ENCODE data around the gene CFAP61.

The CFAP61 gene

DNA sequence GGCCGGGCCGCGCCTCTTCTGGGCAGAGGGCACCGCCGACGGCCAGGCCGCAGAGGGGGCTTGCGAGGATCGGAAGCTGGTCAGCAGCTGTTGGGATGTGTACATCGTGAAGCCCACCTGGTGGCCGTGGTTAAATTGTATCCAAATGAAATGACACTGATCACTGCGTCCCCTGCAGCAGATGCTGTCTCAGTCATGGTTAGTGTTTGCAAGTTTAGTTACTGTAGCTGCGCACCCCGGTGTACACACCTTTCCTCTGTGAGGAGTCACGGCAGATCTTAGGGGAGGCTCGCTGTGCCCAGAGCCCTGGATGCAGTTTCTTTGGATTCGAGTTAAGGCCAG is 34.5 kb upstream of the CFAP61 start:
- no peaks in the 10 kb centered on the region for H3K36me3 ChIP-seq (ENCODE audit: insufficient read depth, low read length)
- peaks cover 21% of the 10 kb centered on the region for H3K4me1 ChIP-seq (ENCODE audit: control insufficient read depth, insufficient read depth, low read length, unreplicated experiment)
- H3K4me3 ChIP-seq (ENCODE audit: low read depth, low read length): peak overlapping the region; percentile 96
- peak overlapping the region; percentile 67 for H2AFZ ChIP-seq (ENCODE audit: low read length, unreplicated experiment)
- no peaks in the 10 kb centered on the region for H3K27me3 ChIP-seq (ENCODE audit: insufficient read depth, low read length)
- no peak overlapping the region; the same call in 1 of the 2 replicates for H3K27ac ChIP-seq (ENCODE audit: low read depth, low read length)
- H3K79me2 ChIP-seq (ENCODE audit: control insufficient read depth, insufficient read depth, low read length, unreplicated experiment): peaks cover 57% of the 10 kb centered on the region

DNA sequence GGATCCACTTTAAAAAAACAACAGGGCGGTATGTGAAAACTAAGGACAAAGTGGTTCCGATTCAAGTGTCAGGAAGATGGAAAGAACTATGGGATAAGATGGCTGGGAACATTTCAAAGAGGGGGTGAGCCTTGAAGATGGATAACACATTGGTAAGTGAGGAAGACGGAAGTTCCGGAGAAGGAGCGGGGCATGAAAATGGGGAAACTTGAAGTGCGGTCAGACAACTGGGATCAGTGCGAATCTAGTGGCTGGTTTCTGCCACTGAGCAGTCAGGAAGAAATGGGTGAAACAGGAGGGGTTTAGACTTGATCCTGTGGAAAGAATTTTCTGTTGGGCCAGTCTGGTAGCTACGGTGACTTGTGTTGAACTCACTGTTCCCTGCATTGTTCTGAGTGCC is 34.0 kb upstream of the CFAP61 start:
- peak overlapping the region; percentile 96 for H3K4me3 ChIP-seq (ENCODE audit: low read depth, low read length)
- peaks cover 62% of the 10 kb centered on the region for H3K79me2 ChIP-seq (ENCODE audit: control insufficient read depth, insufficient read depth, low read length, unreplicated experiment)

DNA sequence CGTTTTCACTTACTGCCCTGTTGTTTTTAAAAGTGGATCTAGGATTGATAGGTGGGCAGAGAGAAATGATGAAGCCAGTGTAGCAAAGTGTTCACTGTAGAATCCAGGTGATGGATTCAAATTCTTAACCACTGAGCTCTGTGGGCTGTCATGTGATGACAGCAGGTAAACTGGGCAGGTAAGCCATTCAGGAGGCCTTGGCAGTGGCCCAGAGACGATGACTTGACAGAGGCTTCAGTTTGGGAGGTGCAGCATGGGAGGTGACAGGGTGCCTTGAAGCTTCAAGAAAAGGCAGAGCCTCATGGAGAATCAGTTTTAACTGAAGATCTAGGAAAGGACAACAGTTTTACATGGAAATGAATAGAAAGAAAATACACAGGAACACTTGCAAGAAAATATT is 33.2 kb upstream of the CFAP61 start:
- Histone ChIP-seq H3K27me3 (ENCODE audit: insufficient read depth, low read length) (no peaks in the 10 kb centered on the region), H3K79me2 (ENCODE audit: control insufficient read depth, insufficient read depth, low read length, unreplicated experiment) (peaks cover 70% of the 10 kb centered on the region), H3K4me1 (ENCODE audit: control insufficient read depth, insufficient read depth, low read length, unreplicated experiment) (peaks cover 21% of the 10 kb centered on the region), H3K4me3 (ENCODE audit: low read depth, low read length) (peak overlapping the region; percentile 96), H3K36me3 (ENCODE audit: insufficient read depth, low read length) (peaks cover 5% of the 10 kb centered on the region; the same call in 1 of the 2 replicates), H3K27ac (ENCODE audit: low read depth, low read length) (no peak overlapping the region), H2AFZ (ENCODE audit: low read length, unreplicated experiment) (no peak overlapping the region)

More for the DNA sequence above, 34.0 kb upstream of the CFAP61 start:
- H3K27ac ChIP-seq (ENCODE audit: low read depth, low read length): no peak overlapping the region
- peaks cover 21% of the 10 kb centered on the region for H3K4me1 ChIP-seq (ENCODE audit: control insufficient read depth, insufficient read depth, low read length, unreplicated experiment)
- H3K27me3 ChIP-seq (ENCODE audit: insufficient read depth, low read length): no peaks in the 10 kb centered on the region
- no peak overlapping the region for H2AFZ ChIP-seq (ENCODE audit: low read length, unreplicated experiment)
- 0 out of 2 replicates have a peak, but pooled peaks cover 2% of the 10 kb centered on the region for H3K36me3 ChIP-seq (ENCODE audit: insufficient read depth, low read length)

DNA sequence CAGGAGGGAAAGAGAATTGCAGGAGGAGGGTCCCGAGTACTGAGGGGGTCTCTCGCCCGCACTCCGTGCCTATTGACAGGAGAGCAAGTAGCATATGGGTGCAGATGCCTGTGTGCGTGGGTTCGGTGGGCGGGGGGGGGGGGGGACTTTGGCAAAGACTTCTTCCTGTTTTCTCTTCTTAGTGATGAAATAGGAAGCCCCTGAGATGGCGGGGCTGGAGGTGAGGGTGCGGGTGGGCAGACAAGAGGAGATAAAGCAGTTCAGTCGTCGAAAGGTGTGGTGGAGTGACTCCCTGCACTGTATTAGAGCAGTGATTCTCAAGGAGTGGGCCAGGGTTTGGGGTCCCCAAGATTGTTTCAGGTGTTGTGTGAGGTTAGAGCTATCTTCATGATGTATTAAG is 31.4 kb upstream of the CFAP61 start:
- H2AFZ ChIP-seq (ENCODE audit: low read length, unreplicated experiment): no peak overlapping the region
- peaks cover 21% of the 10 kb centered on the region for H3K4me1 ChIP-seq (ENCODE audit: control insufficient read depth, insufficient read depth, low read length, unreplicated experiment)
- H3K4me3 ChIP-seq (ENCODE audit: low read depth, low read length): no peak overlapping the region
- no peaks in the 10 kb centered on the region for H3K27me3 ChIP-seq (ENCODE audit: insufficient read depth, low read length)
- peaks cover 87% of the 10 kb centered on the region for H3K79me2 ChIP-seq (ENCODE audit: control insufficient read depth, insufficient read depth, low read length, unreplicated experiment)
- no peak overlapping the region for H3K27ac ChIP-seq (ENCODE audit: low read depth, low read length)
- peaks cover 5% of the 10 kb centered on the region; the same call in 1 of the 2 replicates for H3K36me3 ChIP-seq (ENCODE audit: insufficient read depth, low read length)

DNA sequence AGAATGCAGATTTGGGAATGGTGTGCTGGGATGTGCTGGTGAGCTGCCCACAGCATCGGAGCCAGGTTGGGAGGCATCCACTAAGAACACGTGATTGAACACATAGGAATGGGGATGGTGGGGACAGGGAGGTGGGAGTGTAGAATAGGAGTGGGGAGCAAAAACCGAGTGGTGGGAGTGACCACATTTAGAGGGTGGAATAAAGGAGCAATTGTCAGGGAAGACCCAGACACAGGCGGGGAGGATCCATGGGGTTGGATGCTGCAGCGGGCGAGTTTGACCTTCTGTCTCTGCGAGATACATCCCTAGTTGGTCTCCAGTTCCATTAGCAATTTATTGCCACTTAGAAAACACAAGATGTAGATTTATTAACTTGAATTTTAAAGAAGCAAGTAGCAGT is 30.5 kb upstream of the CFAP61 start:
- peaks cover 7% of the 10 kb centered on the region; the same call in 1 of the 2 replicates for H3K36me3 ChIP-seq (ENCODE audit: insufficient read depth, low read length)

DNA sequence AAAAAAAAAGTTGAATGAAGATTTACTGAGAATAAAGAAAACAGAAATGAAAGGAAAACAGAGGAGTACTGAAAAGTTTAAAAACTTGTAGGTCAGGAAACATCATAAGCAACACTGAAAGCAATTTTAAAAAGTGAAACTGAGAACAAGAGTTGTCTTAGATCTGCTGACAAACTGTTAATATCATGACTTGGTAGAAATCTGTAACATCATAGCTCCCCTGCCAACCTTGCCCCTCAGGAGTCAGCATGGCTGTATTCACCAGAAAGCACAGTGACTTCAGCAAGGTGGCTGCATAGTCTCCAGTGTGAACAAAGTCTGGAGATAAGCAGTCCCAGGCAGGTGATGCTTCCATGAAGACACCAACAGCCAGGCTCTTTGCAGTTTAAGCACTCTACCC is 29.8 kb upstream of the CFAP61 start:
- H3K36me3 ChIP-seq (ENCODE audit: insufficient read depth, low read length): peaks cover 7% of the 10 kb centered on the region; the same call in 1 of the 2 replicates
- H3K79me2 ChIP-seq (ENCODE audit: control insufficient read depth, insufficient read depth, low read length, unreplicated experiment): peaks cover 94% of the 10 kb centered on the region
- H3K27me3 ChIP-seq (ENCODE audit: insufficient read depth, low read length): no peaks in the 10 kb centered on the region
- H3K4me1 ChIP-seq (ENCODE audit: control insufficient read depth, insufficient read depth, low read length, unreplicated experiment): peaks cover 21% of the 10 kb centered on the region
- H2AFZ ChIP-seq (ENCODE audit: low read length, unreplicated experiment): no peak overlapping the region
- H3K27ac ChIP-seq (ENCODE audit: low read depth, low read length): no peak overlapping the region
- H3K4me3 ChIP-seq (ENCODE audit: low read depth, low read length): no peak overlapping the region

More for the DNA sequence above, 30.5 kb upstream of the CFAP61 start:
- Histone ChIP-seq H3K27ac (ENCODE audit: low read depth, low read length) (no peak overlapping the region), H3K4me3 (ENCODE audit: low read depth, low read length) (no peak overlapping the region), H3K79me2 (ENCODE audit: control insufficient read depth, insufficient read depth, low read length, unreplicated experiment) (peaks cover 93% of the 10 kb centered on the region), H3K4me1 (ENCODE audit: control insufficient read depth, insufficient read depth, low read length, unreplicated experiment) (peaks cover 21% of the 10 kb centered on the region), H2AFZ (ENCODE audit: low read length, unreplicated experiment) (no peak overlapping the region), H3K27me3 (ENCODE audit: insufficient read depth, low read length) (no peaks in the 10 kb centered on the region)

DNA sequence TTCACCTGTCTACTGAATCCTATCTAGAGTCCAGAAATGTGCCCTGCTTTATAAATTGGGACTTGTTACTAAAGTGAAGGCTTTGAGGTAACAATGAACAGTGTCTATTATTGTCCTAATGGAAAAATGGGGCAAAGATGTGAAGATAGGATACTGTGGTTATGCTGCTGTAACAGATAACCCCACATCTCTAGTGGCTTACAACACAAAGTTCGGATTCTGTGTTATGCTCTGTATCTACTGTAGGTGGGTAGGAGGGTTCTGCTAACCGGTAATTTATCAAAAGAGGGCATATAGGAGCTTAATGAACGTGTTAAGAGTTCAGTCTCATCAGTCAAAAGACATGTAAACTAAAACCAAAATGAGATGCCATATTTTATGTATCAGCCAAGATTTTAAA is 28.9 kb upstream of the CFAP61 start:
- Histone ChIP-seq H3K4me1 (ENCODE audit: control insufficient read depth, insufficient read depth, low read length, unreplicated experiment) (peaks cover 18% of the 10 kb centered on the region), H2AFZ (ENCODE audit: low read length, unreplicated experiment) (no peak overlapping the region), H3K27me3 (ENCODE audit: insufficient read depth, low read length) (no peaks in the 10 kb centered on the region), H3K36me3 (ENCODE audit: insufficient read depth, low read length) (peaks cover 7% of the 10 kb centered on the region; the same call in 1 of the 2 replicates), H3K79me2 (ENCODE audit: control insufficient read depth, insufficient read depth, low read length, unreplicated experiment) (peaks cover 88% of the 10 kb centered on the region), H3K4me3 (ENCODE audit: low read depth, low read length) (no peak overlapping the region), H3K27ac (ENCODE audit: low read depth, low read length) (no peak overlapping the region)

DNA sequence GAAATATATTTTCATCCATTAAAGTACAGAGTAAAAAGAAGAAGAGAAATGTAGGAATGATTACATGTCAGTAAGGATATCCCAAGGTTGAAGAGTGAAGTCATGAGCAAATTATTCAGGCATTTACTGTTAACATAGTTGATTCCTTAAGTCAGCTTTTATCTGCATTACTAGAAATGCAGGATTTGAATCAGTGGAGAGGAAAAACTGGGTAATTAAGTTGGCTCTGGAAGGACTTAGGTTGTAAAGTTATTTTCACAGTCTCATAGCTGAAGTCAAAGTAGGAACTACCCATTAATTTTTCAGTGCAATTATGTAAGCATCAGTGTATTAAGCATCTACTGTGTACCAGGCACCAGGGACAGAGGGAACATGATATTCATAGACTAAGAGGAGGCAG is 27.4 kb upstream of the CFAP61 start:
- H3K36me3 ChIP-seq (ENCODE audit: insufficient read depth, low read length): peaks cover 9% of the 10 kb centered on the region; the same call in 1 of the 2 replicates

DNA sequence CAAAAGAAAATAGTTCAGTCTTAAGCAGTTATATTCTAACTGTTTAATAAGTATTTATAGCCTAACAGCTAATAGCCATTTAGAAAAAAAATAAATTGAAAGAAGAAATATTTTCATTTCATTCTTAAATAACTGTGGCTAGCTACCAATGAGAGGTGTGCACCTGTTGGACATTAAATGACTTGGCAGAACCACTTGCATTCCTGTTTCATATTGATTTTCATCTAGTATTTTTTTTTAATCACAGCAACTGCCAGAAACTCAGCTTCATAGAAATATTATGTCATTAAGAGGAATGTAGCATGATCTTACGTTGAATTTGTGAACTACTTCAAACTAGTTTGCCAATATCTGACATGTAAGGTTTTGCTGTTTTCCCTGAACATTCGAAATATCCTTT is 25.0 kb upstream of the CFAP61 start:
- no peak overlapping the region for H3K27ac ChIP-seq (ENCODE audit: low read depth, low read length)
- H3K4me1 ChIP-seq (ENCODE audit: control insufficient read depth, insufficient read depth, low read length, unreplicated experiment): no peaks in the 10 kb centered on the region
- H3K36me3 ChIP-seq (ENCODE audit: insufficient read depth, low read length): peaks cover 25% of the 10 kb centered on the region
- H3K79me2 ChIP-seq (ENCODE audit: control insufficient read depth, insufficient read depth, low read length, unreplicated experiment): peaks cover 67% of the 10 kb centered on the region
- H2AFZ ChIP-seq (ENCODE audit: low read length, unreplicated experiment): no peak overlapping the region
- H3K27me3 ChIP-seq (ENCODE audit: insufficient read depth, low read length): no peaks in the 10 kb centered on the region
- H3K4me3 ChIP-seq (ENCODE audit: low read depth, low read length): no peak overlapping the region

More for the DNA sequence above, 27.4 kb upstream of the CFAP61 start:
- Histone ChIP-seq H2AFZ (ENCODE audit: low read length, unreplicated experiment) (no peak overlapping the region), H3K27ac (ENCODE audit: low read depth, low read length) (no peak overlapping the region), H3K4me3 (ENCODE audit: low read depth, low read length) (no peak overlapping the region), H3K79me2 (ENCODE audit: control insufficient read depth, insufficient read depth, low read length, unreplicated experiment) (peaks cover 76% of the 10 kb centered on the region), H3K27me3 (ENCODE audit: insufficient read depth, low read length) (no peaks in the 10 kb centered on the region), H3K4me1 (ENCODE audit: control insufficient read depth, insufficient read depth, low read length, unreplicated experiment) (peaks cover 4% of the 10 kb centered on the region)

DNA sequence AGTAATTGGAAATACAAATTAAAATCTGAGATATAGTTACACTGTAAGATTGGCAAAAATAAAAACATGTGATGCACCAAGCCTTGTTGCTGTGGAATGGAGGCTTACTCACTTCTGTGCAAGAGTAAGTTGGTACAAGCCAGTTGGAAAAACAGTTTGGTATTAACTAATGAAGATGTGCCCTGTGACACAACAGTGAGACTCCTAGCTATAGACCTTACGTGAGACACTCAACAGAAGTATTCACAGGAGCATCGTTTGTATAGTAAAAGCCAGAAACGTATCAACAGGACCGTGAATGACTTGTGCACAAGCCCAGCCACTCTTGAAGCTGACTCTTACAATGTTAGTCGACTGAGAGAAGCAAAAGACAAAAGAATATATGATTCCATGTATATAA is 20.5 kb upstream of the CFAP61 start:
- Histone ChIP-seq H2AFZ (ENCODE audit: low read length, unreplicated experiment) (no peak overlapping the region), H3K4me1 (ENCODE audit: control insufficient read depth, insufficient read depth, low read length, unreplicated experiment) (no peaks in the 10 kb centered on the region), H3K27me3 (ENCODE audit: insufficient read depth, low read length) (no peaks in the 10 kb centered on the region), H3K79me2 (ENCODE audit: control insufficient read depth, insufficient read depth, low read length, unreplicated experiment) (peaks cover 26% of the 10 kb centered on the region), H3K27ac (ENCODE audit: low read depth, low read length) (peak overlapping the region; percentile 18; the same call in 1 of the 2 replicates), H3K4me3 (ENCODE audit: low read depth, low read length) (no peak overlapping the region), H3K36me3 (ENCODE audit: insufficient read depth, low read length) (peaks cover 44% of the 10 kb centered on the region)

DNA sequence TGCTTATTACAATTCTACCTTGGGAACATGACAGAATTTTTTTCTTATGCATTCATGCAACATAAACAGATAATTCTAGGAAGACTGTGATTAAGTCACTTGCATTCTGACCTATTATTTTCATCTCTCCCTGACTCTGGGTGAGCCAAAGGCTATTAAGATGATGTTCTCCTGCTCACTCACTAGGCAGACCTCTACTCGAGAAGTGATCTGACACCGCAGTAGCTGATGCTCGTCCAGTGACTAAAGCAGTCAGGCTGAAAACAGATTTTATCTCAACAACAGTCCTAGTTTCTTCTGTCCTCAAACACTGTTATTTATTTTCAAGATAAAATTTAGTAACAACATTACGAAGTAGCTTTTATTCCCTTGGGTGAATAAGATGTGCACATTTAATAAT is 17.8 kb upstream of the CFAP61 start:
- peaks cover 17% of the 10 kb centered on the region for H3K79me2 ChIP-seq (ENCODE audit: control insufficient read depth, insufficient read depth, low read length, unreplicated experiment)
- H3K27ac ChIP-seq (ENCODE audit: low read depth, low read length): no peak overlapping the region
- peaks cover 10% of the 10 kb centered on the region for H3K4me1 ChIP-seq (ENCODE audit: control insufficient read depth, insufficient read depth, low read length, unreplicated experiment)
- H3K36me3 ChIP-seq (ENCODE audit: insufficient read depth, low read length): peaks cover 62% of the 10 kb centered on the region
- H2AFZ ChIP-seq (ENCODE audit: low read length, unreplicated experiment): no peak overlapping the region
- H3K27me3 ChIP-seq (ENCODE audit: insufficient read depth, low read length): no peaks in the 10 kb centered on the region
- no peak overlapping the region for H3K4me3 ChIP-seq (ENCODE audit: low read depth, low read length)

Measured in ACC112 (cell line).